Left lung (tissue), 10 donors: Measurements from ENCODE around the gene CCDC85B. TPM values are rescaled to one million over a fixed set of nuclear protein-coding genes. Genes with fewer than 3 reads are reported as not detected.

ENCODE experiments used
- ATAC-seq: fragments of 200-7000 bp; cut with Tn5 transposase; one replicate; pipeline ENCODE4 v1.9.1; 2020; ENCODE audit warnings: moderate library complexity
- DNase-seq, 4 donors: peaks; one replicate each; pipeline ENCODE4 v3.0.0-alpha.2; 2013 to 2020
- H3K27ac ChIP-seq, 2 donors: fragments of 200-600 bp; sonication (generic) in 1 of 2; one replicate each; pipeline versions ENCODE4 v1.5.0 to v1.8.0; 2020 to 2021
- H3K27me3 ChIP-seq, 2 donors: fragments of 200-600 bp; sonication (generic) in 1 of 2; one replicate each; pipeline versions ENCODE4 v1.5.0 to v1.8.0; 2020 to 2021
- H3K36me3 ChIP-seq, 2 donors: fragments of 200-600 bp; sonication (generic) in 1 of 2; one replicate each; pipeline versions ENCODE4 v1.5.0 to v1.8.0; 2020 to 2021
- H3K4me1 ChIP-seq, 2 donors: fragments of 200-600 bp; one replicate each; pipeline ENCODE4 v1.8.0; 2021
- H3K4me3 ChIP-seq, 2 donors: fragments of 200-600 bp; sonication (generic) in 1 of 2; one replicate each; pipeline versions ENCODE4 v1.5.0 to v1.8.0; 2020 to 2021; ENCODE audit warnings: mild to moderate bottlenecking in 1 of 2
- H3K9me3 ChIP-seq, 2 donors: fragments of 200-600 bp; sonication (generic) in 1 of 2; one replicate each; pipeline versions ENCODE4 v1.5.0 to v1.8.0; 2020 to 2021
- CTCF ChIP-seq, 2 donors: fragments of 200-600 bp; sonication (generic) in 1 of 2; IDR thresholded peaks; one replicate each; pipeline versions ENCODE4 v1.5.0 to v1.8.0; 2021; ENCODE audit warnings: antibody characterized with exemption in 2 of 2
- intact Hi-C, 2 donors: fragments of 100-400 bp; cut with DNase I; formaldehyde crosslinking; loops; one replicate each; pipeline versions ENCODE4 v1.11.2 to v1.14.2; 2022
- polyA plus RNA-seq, 6 donors: library from polyadenylated mRNA; unstranded; fragments of 120-200 nt; gene quantifications; one replicate each; pipeline ENCODE4 v1.2.1, GENCODE V29; 2013; ENCODE audit not compliant: insufficient read length in 6 of 6
- total RNA-seq, 2 donors: library from RNA; stranded (reverse); fragmentation: NEBNext Ultra II Directional; extraction: Animal tissue kit (Norgen Biotek cat#: 25700); gene quantifications; one replicate each; pipeline ENCODE4 v1.2.1, GENCODE V29; 2021
- donor health status: DM: no; HTN: yes; CAD: no.
- donor health status: DM: no; HTN: no; CAD: no.

Gene CCDC85B
- total and polyA plus RNA-seq, 8 donors = 10.0 to 32.0 (median 19.0) TPM

DNA sequence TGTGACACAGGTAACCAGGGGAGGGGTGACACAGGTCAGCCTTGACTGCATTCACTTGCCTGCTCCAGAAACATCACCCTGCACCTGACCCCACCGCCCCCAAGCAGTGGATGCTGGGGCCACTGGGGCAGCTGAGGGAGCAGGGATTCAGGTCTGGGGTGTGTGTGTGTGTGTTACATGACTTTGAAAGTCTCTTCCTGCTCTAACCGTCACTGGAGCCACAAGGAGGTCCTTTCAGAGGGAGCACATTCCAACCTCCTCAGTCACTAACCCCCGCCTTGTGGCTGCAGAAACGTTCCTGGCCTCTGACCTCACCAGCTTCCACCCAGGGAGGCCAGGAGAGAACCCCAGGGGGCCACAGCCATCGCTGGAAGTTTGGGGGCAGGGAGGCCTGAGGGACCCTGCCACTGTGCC, 12.6 kb downstream of the CCDC85B start:
- H3K9me3 ChIP-seq = no peaks in the 10 kb centered on the region
- no peak overlapping the region for H3K27ac ChIP-seq
- H3K4me3 ChIP-seq = no peak overlapping the region
- H3K36me3 ChIP-seq = no peaks in the 10 kb centered on the region
- TF ChIP-seq CTCF (IDR thresholded peaks at IDR 0.05) = no peak
- DNase-seq = no peak
- H3K27me3 ChIP-seq = peaks cover 0 to 7% of the 10 kb centered on the region in 2 donors
- intact Hi-C loops = no loop called here
- ATAC-seq = peak; percentile 15
- peaks cover 9 to 25% of the 10 kb centered on the region in 2 donors for H3K4me1 ChIP-seq

- Histone ChIP-seq H3K27me3 (peaks cover 0 to 7% of the 10 kb centered on the region in 2 donors), H3K27ac (no peak overlapping the region), H3K9me3 (no peaks in the 10 kb centered on the region), H3K36me3 (no peaks in the 10 kb centered on the region), H3K4me1 (peaks cover 9 to 19% of the 10 kb centered on the region in 2 donors), H3K4me3 (no peak overlapping the region)
- intact Hi-C loops = no loop called here
- no peak for ATAC-seq
- DNase-seq = no peak
- no peak for TF ChIP-seq CTCF (IDR thresholded peaks at IDR 0.05)
Measured at GRCh38 chr11:65903715-65904114, 13.2 kb downstream of the CCDC85B start.

- H3K36me3 ChIP-seq = no peaks in the 10 kb centered on the region
- no peak overlapping the region for H3K27ac ChIP-seq
- H3K4me3 ChIP-seq = no peak overlapping the region
- H3K27me3 ChIP-seq = peaks cover 0 to 9% of the 10 kb centered on the region in 2 donors
- H3K4me1 ChIP-seq = peaks cover 4 to 6% of the 10 kb centered on the region in 2 donors
- TF ChIP-seq CTCF (IDR thresholded peaks at IDR 0.05) = no peak
- ATAC-seq (no peak), DNase-seq (no peak)
- intact Hi-C loops = no loop called here
- no peaks in the 10 kb centered on the region for H3K9me3 ChIP-seq
Measured at GRCh38 chr11:65906602-65907001, 16.1 kb downstream of the CCDC85B start.

GRCh38 chr11:65907878-65908277, 17.4 kb downstream of the CCDC85B start:
- Histone ChIP-seq H3K4me1 (peaks cover 8 to 17% of the 10 kb centered on the region in 2 donors), H3K27ac (no peak overlapping the region), H3K36me3 (no peaks in the 10 kb centered on the region), H3K4me3 (no peak overlapping the region), H3K27me3 (peaks cover 0 to 9% of the 10 kb centered on the region in 2 donors), H3K9me3 (no peaks in the 10 kb centered on the region)
- intact Hi-C loops = no loop called here
- TF ChIP-seq CTCF (IDR thresholded peaks at IDR 0.05) = no peak
- ATAC-seq (no peak), DNase-seq (no peak)

GRCh38 chr11:65911682-65912568, 21.5 kb downstream of the CCDC85B start:
- H3K27ac ChIP-seq = peak overlapping the region in 1 of 2 donors; percentile 13
- intact Hi-C loops = no loop called here
- peak in 1 of 2 donors; percentile 25 for TF ChIP-seq CTCF (IDR thresholded peaks at IDR 0.05)
- peaks cover 0 to 9% of the 10 kb centered on the region in 2 donors for H3K27me3 ChIP-seq
- H3K4me1 ChIP-seq = peaks cover 30 to 47% of the 10 kb centered on the region in 2 donors
- H3K9me3 ChIP-seq = no peaks in the 10 kb centered on the region
- DNase-seq (peak in 2 of 4 donors; percentile 64 to 86), ATAC-seq (peak; percentile 14)
- no peak overlapping the region for H3K4me3 ChIP-seq
- H3K36me3 ChIP-seq = no peaks in the 10 kb centered on the region
